RWPE2 (cell line): ENCODE data around the gene CAPN12.

Source experiments
- ATAC-seq: fragments of 200-7000 bp; cut with Tn5 transposase; 3 replicates; pipeline ENCODE4 v1.9.1; 2021; ENCODE audit warnings: low read depth
- DNase-seq: peaks from one replicate; pipeline ENCODE4 v3.0.0-alpha.2; 2020; ENCODE audit warnings: low spot score
- H3K27ac ChIP-seq: fragments of 450-650 bp; 2 replicates; pipeline ENCODE4 v1.5.1; 2017; ENCODE audit warnings: mild to moderate bottlenecking; ENCODE audit not compliant: poor library complexity, severe bottlenecking
- H3K27me3 ChIP-seq: fragments of 250-450 bp; sonication (Bioruptor Pico); 2 replicates; pipeline ENCODE4 v1.5.1; 2021; ENCODE audit warnings: mild to moderate bottlenecking, moderate library complexity; ENCODE audit not compliant: insufficient read depth, poor library complexity, severe bottlenecking
- H3K36me3 ChIP-seq: fragments of 250-450 bp; sonication (Bioruptor Pico); 2 replicates; pipeline ENCODE4 v1.5.1; 2020; ENCODE audit warnings: low read depth, mild to moderate bottlenecking, moderate library complexity
- H3K4me1 ChIP-seq: fragments of 250-450 bp; sonication (Bioruptor Pico); 2 replicates; pipeline ENCODE4 v1.5.1; 2021; ENCODE audit warnings: mild to moderate bottlenecking, moderate library complexity; ENCODE audit not compliant: insufficient read depth, poor library complexity, severe bottlenecking
- H3K4me3 ChIP-seq: fragments of 250-450 bp; sonication (Bioruptor Pico); 2 replicates; pipeline ENCODE4 v1.5.1; 2021; ENCODE audit warnings: mild to moderate bottlenecking, moderate library complexity; ENCODE audit not compliant: severe bottlenecking
- H3K9me3 ChIP-seq: fragments of 250-450 bp; sonication (Bioruptor Pico); 2 replicates; pipeline ENCODE4 v1.5.1; 2021; ENCODE audit warnings: mild to moderate bottlenecking, moderate library complexity; ENCODE audit not compliant: severe bottlenecking
- TF ChIP-seq, protein P1 (sequence below): fragments of 450-650 bp; IDR thresholded peaks from one replicate; pipeline ENCODE4 v1.5.1; 2017; ENCODE audit warnings: mild to moderate bottlenecking, moderate library complexity; ENCODE audit not compliant: poor library complexity, severe bottlenecking

The CAPN12 gene

DNA sequence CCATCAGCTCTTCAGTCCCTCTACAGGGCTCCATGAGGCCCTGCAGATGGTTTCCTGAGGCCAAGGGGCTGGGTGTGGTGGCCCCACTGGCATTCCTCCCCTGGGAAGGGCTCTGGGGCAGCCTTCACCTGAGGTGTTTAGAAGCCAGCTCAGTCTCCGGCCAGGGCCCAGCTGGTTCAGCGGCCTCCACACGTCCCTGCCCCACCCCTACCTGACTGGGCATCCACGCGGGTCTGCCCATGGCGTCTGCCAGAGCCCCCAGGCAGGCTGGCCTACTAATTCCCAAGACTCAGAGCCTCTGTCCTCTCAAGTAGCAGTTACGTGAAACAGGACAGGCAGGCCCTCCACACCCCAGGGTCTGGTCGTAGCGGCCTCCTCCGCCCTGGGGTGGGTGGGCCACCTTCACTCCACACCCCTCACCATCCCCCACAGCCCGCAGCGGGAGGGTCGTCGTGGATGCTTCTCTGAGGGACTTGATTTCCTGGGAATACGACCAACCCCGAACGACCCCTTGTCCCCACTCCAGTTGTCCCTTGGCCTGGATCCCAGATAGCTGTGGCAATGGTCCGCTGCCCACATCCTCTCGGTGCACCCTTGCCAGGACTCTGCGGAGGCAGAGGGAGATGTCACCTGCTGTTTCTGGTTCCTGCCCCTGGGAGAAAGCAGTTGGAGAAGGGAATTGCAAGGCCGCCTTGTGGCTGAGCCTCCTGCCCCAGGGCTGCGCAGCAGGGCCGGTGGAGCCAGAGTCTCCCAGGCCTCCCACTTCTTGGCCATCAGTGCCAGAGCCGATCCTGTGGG lies 24.3 kb downstream of the CAPN12 start:
- 0 out of 3 replicates have a peak, but pooled peaks have one; percentile 4 for ATAC-seq
- no peak overlapping the region for H3K4me3 ChIP-seq
- peak overlapping the region; percentile 28 for H3K27ac ChIP-seq
- TF ChIP-seq, protein P1, sequence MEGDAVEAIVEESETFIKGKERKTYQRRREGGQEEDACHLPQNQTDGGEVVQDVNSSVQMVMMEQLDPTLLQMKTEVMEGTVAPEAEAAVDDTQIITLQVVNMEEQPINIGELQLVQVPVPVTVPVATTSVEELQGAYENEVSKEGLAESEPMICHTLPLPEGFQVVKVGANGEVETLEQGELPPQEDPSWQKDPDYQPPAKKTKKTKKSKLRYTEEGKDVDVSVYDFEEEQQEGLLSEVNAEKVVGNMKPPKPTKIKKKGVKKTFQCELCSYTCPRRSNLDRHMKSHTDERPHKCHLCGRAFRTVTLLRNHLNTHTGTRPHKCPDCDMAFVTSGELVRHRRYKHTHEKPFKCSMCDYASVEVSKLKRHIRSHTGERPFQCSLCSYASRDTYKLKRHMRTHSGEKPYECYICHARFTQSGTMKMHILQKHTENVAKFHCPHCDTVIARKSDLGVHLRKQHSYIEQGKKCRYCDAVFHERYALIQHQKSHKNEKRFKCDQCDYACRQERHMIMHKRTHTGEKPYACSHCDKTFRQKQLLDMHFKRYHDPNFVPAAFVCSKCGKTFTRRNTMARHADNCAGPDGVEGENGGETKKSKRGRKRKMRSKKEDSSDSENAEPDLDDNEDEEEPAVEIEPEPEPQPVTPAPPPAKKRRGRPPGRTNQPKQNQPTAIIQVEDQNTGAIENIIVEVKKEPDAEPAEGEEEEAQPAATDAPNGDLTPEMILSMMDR, result no peak
- H3K4me1 ChIP-seq, result no peaks in the 10 kb centered on the region
- H3K27me3 ChIP-seq, result no peaks in the 10 kb centered on the region
- peaks cover 100% of the 10 kb centered on the region for H3K36me3 ChIP-seq
- H3K9me3 ChIP-seq, result no peaks in the 10 kb centered on the region
- no peak for DNase-seq

DNA sequence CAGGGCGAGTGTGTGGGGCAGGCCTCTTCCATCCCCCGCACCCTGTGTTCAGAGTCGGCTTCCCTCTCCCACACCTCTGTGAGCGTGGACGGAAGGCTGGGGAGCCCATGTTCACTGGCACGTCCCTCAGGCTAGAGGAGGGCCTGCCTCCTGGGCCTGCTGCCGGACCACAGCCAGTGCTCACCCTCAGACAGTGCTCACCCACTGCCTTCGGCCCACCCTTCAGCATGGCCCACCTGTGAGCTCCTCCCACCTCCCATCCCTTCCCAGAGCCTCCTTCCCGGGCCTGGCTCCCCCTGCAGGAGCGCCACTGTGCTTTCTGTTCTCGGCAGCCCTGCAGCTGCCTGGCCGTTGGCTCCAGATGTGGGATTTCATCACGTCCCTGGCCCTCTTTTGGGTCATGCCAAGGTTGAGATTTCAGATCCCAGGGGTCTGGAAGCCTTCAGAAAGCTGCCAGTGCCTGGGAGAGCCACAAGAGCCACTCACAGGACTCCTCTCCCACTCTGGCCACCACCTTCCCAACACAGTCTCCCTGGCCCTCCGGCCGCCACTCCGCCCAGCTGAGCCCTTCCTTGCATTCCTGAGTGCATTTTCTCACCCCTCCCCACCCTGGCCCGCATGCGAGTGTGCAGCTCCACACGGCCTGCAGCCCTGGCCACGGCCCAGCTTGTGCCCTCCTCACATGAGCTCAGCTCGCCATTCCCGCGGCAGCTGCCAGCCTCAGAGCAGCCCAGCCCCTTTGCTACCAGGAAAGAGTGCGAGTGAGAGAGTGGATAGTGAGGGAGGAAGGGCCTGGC lies 25.3 kb downstream of the CAPN12 start:
- H3K4me3 ChIP-seq, result no peak overlapping the region
- DNase-seq (no peak), ATAC-seq (peak; percentile 22)
- no peaks in the 10 kb centered on the region for H3K4me1 ChIP-seq
- peaks cover 100% of the 10 kb centered on the region for H3K36me3 ChIP-seq
- TF ChIP-seq, protein P1, result no peak
- H3K27me3 ChIP-seq, result no peaks in the 10 kb centered on the region
- peak overlapping the region; percentile 28 for H3K27ac ChIP-seq
- no peaks in the 10 kb centered on the region for H3K9me3 ChIP-seq

- TF ChIP-seq, protein P1, result no peak
- no peak for DNase-seq
- Histone ChIP-seq H3K27me3 (no peaks in the 10 kb centered on the region), H3K4me1 (no peaks in the 10 kb centered on the region), H3K36me3 (peaks cover 100% of the 10 kb centered on the region), H3K4me3 (no peak overlapping the region), H3K27ac (peak overlapping the region; percentile 28), H3K9me3 (no peaks in the 10 kb centered on the region)
- no peak for ATAC-seq
Observed at GRCh38 chr19:38717855-38718254, 26.4 kb downstream of the CAPN12 start.

DNA sequence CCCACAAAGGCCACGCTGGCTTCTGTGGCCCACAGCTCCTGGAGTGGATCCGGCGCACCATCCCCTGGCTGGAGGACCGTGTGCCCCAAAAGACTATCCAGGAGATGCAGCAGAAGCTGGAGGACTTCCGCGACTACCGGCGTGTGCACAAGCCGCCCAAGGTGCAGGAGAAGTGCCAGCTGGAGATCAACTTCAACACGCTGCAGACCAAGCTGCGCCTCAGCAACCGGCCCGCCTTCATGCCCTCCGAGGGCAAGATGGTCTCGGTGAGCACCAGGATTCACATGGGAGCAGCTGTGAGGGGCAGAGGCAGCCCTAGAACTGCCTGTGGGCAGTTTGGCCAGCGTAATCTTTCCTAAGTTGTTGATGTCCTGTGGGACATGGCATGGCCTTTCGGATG lies 27.2 kb downstream of the CAPN12 start:
- Histone ChIP-seq H3K4me3 (no peak overlapping the region), H3K27ac (no peak overlapping the region), H3K4me1 (no peaks in the 10 kb centered on the region), H3K27me3 (no peaks in the 10 kb centered on the region), H3K36me3 (peaks cover 100% of the 10 kb centered on the region), H3K9me3 (no peaks in the 10 kb centered on the region)
- no peak for ATAC-seq
- TF ChIP-seq, protein P1, result no peak
- no peak for DNase-seq
